ENCODE results near the gene RGS9.

DNA sequence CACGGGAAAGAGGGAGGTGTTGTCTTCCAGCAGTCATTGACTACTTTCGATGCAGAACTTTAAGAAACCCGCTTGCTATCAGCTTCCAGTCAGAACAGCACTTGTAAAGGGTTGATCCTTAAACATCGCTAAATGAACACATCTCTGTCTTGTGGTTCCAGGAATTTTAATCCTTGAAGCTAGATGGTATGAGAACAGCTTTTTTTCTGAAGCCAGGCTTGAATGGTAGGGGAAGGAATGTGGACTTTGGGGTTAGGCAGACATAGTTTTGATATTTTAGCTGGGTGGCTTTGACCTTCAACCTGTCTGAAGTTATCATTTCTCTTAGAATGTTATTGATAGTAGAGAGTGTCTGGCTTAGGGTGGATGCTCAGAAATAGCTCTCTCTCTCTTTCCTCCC is 81.1 kb downstream of the RGS9 start:
- TF ChIP-seq, protein P1, sequence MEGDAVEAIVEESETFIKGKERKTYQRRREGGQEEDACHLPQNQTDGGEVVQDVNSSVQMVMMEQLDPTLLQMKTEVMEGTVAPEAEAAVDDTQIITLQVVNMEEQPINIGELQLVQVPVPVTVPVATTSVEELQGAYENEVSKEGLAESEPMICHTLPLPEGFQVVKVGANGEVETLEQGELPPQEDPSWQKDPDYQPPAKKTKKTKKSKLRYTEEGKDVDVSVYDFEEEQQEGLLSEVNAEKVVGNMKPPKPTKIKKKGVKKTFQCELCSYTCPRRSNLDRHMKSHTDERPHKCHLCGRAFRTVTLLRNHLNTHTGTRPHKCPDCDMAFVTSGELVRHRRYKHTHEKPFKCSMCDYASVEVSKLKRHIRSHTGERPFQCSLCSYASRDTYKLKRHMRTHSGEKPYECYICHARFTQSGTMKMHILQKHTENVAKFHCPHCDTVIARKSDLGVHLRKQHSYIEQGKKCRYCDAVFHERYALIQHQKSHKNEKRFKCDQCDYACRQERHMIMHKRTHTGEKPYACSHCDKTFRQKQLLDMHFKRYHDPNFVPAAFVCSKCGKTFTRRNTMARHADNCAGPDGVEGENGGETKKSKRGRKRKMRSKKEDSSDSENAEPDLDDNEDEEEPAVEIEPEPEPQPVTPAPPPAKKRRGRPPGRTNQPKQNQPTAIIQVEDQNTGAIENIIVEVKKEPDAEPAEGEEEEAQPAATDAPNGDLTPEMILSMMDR (IDR thresholded peaks at IDR 0.05; ENCODE audit: insufficient read depth, low read length, poor library complexity, severe bottlenecking): no peak
- no peak for TF ChIP-seq EZH2phosphoT487 (conservative IDR thresholded peaks at IDR 0.05; ENCODE audit: low read length)

Data from SU-DHL-6 (cell line).